RWPE2 (cell line): ENCODE results near the gene IGFN1.

Experiments used
- ATAC-seq: fragments of 200-7000 bp; cut with Tn5 transposase; 3 replicates; pipeline ENCODE4 v1.9.1; 2021; ENCODE audit warnings: low read depth
- DNase-seq: peaks from one replicate; pipeline ENCODE4 v3.0.0-alpha.2; 2020; ENCODE audit warnings: low spot score
- H3K27ac ChIP-seq: fragments of 450-650 bp; 2 replicates; pipeline ENCODE4 v1.5.1; 2017; ENCODE audit warnings: mild to moderate bottlenecking; ENCODE audit not compliant: poor library complexity, severe bottlenecking
- H3K27me3 ChIP-seq: fragments of 250-450 bp; sonication (Bioruptor Pico); 2 replicates; pipeline ENCODE4 v1.5.1; 2021; ENCODE audit warnings: mild to moderate bottlenecking, moderate library complexity; ENCODE audit not compliant: insufficient read depth, poor library complexity, severe bottlenecking
- H3K36me3 ChIP-seq: fragments of 250-450 bp; sonication (Bioruptor Pico); 2 replicates; pipeline ENCODE4 v1.5.1; 2020; ENCODE audit warnings: low read depth, mild to moderate bottlenecking, moderate library complexity
- H3K4me1 ChIP-seq: fragments of 250-450 bp; sonication (Bioruptor Pico); 2 replicates; pipeline ENCODE4 v1.5.1; 2021; ENCODE audit warnings: mild to moderate bottlenecking, moderate library complexity; ENCODE audit not compliant: insufficient read depth, poor library complexity, severe bottlenecking
- H3K4me3 ChIP-seq: fragments of 250-450 bp; sonication (Bioruptor Pico); 2 replicates; pipeline ENCODE4 v1.5.1; 2021; ENCODE audit warnings: mild to moderate bottlenecking, moderate library complexity; ENCODE audit not compliant: severe bottlenecking
- H3K9me3 ChIP-seq: fragments of 250-450 bp; sonication (Bioruptor Pico); 2 replicates; pipeline ENCODE4 v1.5.1; 2021; ENCODE audit warnings: mild to moderate bottlenecking, moderate library complexity; ENCODE audit not compliant: severe bottlenecking
- TF ChIP-seq, protein P1 (sequence below): fragments of 450-650 bp; IDR thresholded peaks from one replicate; pipeline ENCODE4 v1.5.1; 2017; ENCODE audit warnings: mild to moderate bottlenecking, moderate library complexity; ENCODE audit not compliant: poor library complexity, severe bottlenecking

The IGFN1 gene

DNA sequence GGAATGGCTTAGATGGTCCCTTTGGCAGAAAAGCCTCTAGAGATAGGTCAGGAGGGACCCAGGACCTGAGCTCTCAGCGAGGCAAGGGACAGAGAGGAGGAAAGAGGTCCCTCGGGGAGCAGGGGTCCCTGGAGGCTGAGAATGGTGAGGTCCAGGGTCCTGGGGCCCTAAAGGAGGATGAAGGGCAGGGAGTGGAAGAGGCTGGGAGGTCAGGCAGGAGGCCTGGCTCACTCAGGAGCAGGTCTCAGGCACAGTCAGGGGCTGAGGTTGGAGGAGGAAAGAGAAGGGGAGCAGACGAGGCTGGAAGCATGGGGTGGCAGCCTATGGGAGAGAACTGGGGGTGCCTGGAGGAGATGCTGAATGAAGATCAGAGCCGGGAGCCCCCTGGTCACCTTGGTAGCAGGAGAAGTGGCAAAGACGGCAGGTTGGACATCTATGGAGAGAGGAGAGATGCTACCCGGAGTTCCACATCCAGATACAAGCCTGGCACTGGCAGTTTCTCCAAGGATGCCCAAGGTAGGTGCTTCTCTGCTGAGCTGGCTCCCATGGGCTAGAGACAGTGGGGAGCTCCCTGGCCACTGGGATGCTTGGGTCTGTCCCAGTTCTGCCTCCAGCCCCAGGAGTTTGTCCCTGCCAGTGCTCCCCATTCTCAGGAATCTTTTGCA is 22.6 kb downstream of the IGFN1 start:
- no peak overlapping the region for H3K4me3 ChIP-seq
- H3K27ac ChIP-seq, result no peak overlapping the region
- H3K4me1 ChIP-seq, result no peaks in the 10 kb centered on the region
- H3K9me3 ChIP-seq, result no peaks in the 10 kb centered on the region
- no peaks in the 10 kb centered on the region for H3K27me3 ChIP-seq
- TF ChIP-seq, protein P1, sequence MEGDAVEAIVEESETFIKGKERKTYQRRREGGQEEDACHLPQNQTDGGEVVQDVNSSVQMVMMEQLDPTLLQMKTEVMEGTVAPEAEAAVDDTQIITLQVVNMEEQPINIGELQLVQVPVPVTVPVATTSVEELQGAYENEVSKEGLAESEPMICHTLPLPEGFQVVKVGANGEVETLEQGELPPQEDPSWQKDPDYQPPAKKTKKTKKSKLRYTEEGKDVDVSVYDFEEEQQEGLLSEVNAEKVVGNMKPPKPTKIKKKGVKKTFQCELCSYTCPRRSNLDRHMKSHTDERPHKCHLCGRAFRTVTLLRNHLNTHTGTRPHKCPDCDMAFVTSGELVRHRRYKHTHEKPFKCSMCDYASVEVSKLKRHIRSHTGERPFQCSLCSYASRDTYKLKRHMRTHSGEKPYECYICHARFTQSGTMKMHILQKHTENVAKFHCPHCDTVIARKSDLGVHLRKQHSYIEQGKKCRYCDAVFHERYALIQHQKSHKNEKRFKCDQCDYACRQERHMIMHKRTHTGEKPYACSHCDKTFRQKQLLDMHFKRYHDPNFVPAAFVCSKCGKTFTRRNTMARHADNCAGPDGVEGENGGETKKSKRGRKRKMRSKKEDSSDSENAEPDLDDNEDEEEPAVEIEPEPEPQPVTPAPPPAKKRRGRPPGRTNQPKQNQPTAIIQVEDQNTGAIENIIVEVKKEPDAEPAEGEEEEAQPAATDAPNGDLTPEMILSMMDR, result no peak
- peak; percentile 15 for DNase-seq
- no peaks in the 10 kb centered on the region for H3K36me3 ChIP-seq
- no peak for ATAC-seq

DNA sequence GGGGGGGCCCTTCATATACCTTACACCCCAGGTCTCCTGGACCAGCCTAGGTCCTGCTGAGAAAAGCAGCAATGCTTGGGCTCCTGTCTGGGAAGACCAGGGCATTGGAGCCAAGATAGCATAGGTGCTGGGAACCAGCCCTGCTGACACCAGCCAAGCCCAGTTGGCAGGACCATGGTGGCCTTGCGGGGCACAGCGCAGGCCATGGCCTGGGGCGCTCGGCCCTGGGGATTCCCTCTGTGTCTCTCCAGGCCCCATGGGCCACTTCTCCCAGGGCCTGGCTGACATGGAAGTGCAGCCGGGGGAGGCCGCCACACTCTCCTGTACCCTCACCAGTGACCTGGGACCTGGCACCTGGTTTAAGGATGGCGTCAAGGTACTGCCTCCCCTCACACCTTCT is 23.3 kb downstream of the IGFN1 start:
- H3K4me3 ChIP-seq, result no peak overlapping the region
- no peaks in the 10 kb centered on the region for H3K36me3 ChIP-seq
- H3K27ac ChIP-seq, result no peak overlapping the region
- H3K4me1 ChIP-seq, result no peaks in the 10 kb centered on the region
- DNase-seq (peak; percentile 32), ATAC-seq (no peak)
- H3K27me3 ChIP-seq, result no peaks in the 10 kb centered on the region
- TF ChIP-seq, protein P1, result no peak
- H3K9me3 ChIP-seq, result no peaks in the 10 kb centered on the region

DNA sequence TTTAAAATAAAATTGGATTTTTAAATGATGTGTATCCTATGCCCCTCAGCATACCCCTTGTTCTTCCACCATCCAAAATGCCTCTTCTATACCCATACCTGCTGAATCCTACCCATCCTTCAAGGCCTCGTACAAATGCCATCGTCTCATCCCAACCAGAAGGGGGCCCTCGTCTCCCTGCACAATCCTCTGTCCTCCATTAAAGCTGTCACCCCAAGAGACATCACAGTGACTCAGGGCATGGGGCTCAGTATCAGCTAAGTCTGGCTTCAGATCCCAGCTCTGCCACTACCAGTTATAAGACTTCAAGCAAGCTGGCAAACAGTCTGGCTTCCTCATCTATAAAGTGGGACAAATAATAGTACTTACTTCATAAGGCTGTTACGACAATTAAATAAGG is 23.8 kb downstream of the IGFN1 start:
- no peaks in the 10 kb centered on the region for H3K9me3 ChIP-seq
- ATAC-seq, result no peak; the same call in 2 of the 3 replicates
- no peaks in the 10 kb centered on the region for H3K27me3 ChIP-seq
- H3K36me3 ChIP-seq, result no peaks in the 10 kb centered on the region
- H3K4me1 ChIP-seq, result no peaks in the 10 kb centered on the region
- DNase-seq, result peak; percentile 9
- no peak overlapping the region for H3K27ac ChIP-seq
- TF ChIP-seq, protein P1, result no peak
- no peak overlapping the region for H3K4me3 ChIP-seq

DNA sequence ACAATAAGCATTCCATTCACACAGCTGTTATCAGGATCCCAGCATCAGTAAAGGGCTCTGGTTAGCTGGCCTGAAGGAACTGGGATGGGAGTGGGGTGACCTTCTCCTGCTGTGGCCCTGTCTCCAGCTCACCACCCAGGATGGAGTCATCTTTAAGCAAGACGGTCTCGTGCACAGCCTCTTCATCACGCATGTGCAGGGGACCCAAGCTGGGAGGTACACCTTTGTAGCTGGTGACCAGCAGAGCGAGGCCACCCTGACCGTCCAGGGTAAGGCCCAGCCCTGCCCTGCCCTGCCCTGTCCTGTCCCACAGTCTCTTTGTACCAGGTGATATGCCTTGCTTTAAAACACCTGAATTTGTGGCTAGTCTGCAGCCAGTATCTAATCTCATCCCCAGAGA is 24.3 kb downstream of the IGFN1 start:
- no peak overlapping the region for H3K4me3 ChIP-seq
- peak; percentile 21 for DNase-seq
- no peaks in the 10 kb centered on the region for H3K27me3 ChIP-seq
- H3K27ac ChIP-seq, result no peak overlapping the region
- no peaks in the 10 kb centered on the region for H3K4me1 ChIP-seq
- ATAC-seq, result no peak
- no peaks in the 10 kb centered on the region for H3K36me3 ChIP-seq
- no peaks in the 10 kb centered on the region for H3K9me3 ChIP-seq
- TF ChIP-seq, protein P1, result no peak
